ENCODE data around the gene TCP11L1. TPM values are rescaled to one million over a fixed set of nuclear protein-coding genes. Genes with fewer than 3 reads are reported as not detected.

TCP11L1 gene
- total and polyA plus RNA-seq, 9 of the 15 experiments (the other 6 are each of a cell fraction or from before 2014, with no cell fraction given): 1.6 to 15.3 (median 5.4) TPM

DNA sequence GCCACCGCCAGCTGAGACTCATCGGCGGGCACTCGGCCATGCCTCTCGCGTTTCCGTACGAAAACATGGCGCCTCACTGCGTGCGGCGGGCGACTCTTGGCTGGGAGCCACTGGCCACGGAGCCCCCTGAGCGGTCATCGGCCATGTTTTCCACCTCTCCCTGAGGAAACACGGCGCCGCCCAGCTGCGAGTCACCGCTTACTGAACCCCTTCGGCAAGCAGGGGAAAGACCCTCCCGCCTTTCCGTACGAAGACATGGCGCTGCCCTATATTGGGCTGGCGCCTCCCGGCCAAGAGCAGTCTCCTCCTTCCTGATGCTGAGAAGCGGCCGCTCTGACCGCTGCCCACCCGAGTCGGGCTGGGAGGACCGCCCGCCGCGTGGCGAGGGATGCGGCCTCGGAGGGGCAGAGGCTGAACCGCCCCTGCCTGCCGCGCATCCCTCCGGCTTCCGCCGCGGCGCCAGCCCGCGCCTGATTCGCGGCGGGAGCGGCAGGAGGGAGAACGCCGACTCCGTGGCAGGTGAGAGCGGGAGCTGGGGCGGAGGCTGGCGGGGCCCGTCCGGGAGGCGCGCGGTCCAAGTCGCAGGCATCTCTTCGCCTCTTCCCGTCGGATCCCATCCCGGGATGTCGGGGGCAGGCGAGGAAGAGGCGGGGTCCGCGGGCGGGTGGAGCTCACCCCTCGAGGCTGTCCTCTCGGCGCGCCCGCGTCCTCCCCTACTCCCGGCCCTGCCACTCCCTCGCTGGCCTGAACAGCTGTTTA lies at the start of gene TCP11L1 (continued):
- TF ChIP-seq, protein P1, sequence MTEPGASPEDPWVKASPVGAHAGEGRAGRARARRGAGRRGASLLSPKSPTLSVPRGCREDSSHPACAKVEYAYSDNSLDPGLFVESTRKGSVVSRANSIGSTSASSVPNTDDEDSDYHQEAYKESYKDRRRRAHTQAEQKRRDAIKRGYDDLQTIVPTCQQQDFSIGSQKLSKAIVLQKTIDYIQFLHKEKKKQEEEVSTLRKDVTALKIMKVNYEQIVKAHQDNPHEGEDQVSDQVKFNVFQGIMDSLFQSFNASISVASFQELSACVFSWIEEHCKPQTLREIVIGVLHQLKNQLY (CRISPR knock-in tag; conservative IDR thresholded peaks at IDR 0.05): no peak
- TF ChIP-seq CBX8 (IDR thresholded peaks at IDR 0.05; ENCODE audit: borderline replicate concordance, extremely low read depth, low read depth, low read length, poor library complexity, severe bottlenecking) (no peak), ZNF197 (CRISPR knock-in tag; IDR thresholded peaks at IDR 0.05; ENCODE audit: low read depth) (peak; percentile 68; the same call in 1 of the 2 replicates), ZNF143 (CRISPR knock-in tag; IDR thresholded peaks at IDR 0.05) (no peak), ZNF316 (IDR thresholded peaks at IDR 0.05) (no peak), ZNF444 (CRISPR knock-in tag; IDR thresholded peaks at IDR 0.05) (no peak), GABPB1 (CRISPR knock-in tag; IDR thresholded peaks at IDR 0.05) (peak; percentile 79), RBM25 (IDR thresholded peaks at IDR 0.05; ENCODE audit: low read depth, low read length, severe bottlenecking) (no peak), YY1 (IDR thresholded peaks at IDR 0.05; ENCODE audit: borderline replicate concordance in 1 of 3, control insufficient read depth in 1 of 3, extremely low read depth in 1 of 3, insufficient read depth in 3 of 3, insufficient read length in 1 of 3, insufficient replicate concordance in 2 of 3, low read depth in 1 of 3, low read length in 2 of 3) (peak; percentile 96 to 98 (median 97))
- TF ChIP-seq, protein P2, sequence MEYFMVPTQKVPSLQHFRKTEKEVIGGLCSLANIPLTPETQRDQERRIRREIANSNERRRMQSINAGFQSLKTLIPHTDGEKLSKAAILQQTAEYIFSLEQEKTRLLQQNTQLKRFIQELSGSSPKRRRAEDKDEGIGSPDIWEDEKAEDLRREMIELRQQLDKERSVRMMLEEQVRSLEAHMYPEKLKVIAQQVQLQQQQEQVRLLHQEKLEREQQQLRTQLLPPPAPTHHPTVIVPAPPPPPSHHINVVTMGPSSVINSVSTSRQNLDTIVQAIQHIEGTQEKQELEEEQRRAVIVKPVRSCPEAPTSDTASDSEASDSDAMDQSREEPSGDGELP (CRISPR knock-in tag; IDR thresholded peaks at IDR 0.05; ENCODE audit: borderline replicate concordance): peak; percentile 99
- TF ChIP-seq, protein P3, sequence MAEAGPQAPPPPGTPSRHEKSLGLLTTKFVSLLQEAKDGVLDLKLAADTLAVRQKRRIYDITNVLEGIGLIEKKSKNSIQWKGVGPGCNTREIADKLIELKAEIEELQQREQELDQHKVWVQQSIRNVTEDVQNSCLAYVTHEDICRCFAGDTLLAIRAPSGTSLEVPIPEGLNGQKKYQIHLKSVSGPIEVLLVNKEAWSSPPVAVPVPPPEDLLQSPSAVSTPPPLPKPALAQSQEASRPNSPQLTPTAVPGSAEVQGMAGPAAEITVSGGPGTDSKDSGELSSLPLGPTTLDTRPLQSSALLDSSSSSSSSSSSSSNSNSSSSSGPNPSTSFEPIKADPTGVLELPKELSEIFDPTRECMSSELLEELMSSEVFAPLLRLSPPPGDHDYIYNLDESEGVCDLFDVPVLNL (CRISPR knock-in tag; IDR thresholded peaks at IDR 0.05; ENCODE audit: low read depth): 0 out of 2 replicates have a peak, but pooled peaks have one; percentile 37
- TF ChIP-seq, protein P4, sequence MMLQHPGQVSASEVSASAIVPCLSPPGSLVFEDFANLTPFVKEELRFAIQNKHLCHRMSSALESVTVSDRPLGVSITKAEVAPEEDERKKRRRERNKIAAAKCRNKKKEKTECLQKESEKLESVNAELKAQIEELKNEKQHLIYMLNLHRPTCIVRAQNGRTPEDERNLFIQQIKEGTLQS (IDR thresholded peaks at IDR 0.05): no peak
- TF ChIP-seq, protein P4 (CRISPR knock-in tag; conservative IDR thresholded peaks at IDR 0.05): 0 out of 2 replicates have a peak, but pooled peaks have one; percentile 46
- TF ChIP-seq, protein P5, sequence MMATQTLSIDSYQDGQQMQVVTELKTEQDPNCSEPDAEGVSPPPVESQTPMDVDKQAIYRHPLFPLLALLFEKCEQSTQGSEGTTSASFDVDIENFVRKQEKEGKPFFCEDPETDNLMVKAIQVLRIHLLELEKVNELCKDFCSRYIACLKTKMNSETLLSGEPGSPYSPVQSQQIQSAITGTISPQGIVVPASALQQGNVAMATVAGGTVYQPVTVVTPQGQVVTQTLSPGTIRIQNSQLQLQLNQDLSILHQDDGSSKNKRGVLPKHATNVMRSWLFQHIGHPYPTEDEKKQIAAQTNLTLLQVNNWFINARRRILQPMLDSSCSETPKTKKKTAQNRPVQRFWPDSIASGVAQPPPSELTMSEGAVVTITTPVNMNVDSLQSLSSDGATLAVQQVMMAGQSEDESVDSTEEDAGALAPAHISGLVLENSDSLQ (IDR thresholded peaks at IDR 0.05): no peak
- TF ChIP-seq, protein P6, sequence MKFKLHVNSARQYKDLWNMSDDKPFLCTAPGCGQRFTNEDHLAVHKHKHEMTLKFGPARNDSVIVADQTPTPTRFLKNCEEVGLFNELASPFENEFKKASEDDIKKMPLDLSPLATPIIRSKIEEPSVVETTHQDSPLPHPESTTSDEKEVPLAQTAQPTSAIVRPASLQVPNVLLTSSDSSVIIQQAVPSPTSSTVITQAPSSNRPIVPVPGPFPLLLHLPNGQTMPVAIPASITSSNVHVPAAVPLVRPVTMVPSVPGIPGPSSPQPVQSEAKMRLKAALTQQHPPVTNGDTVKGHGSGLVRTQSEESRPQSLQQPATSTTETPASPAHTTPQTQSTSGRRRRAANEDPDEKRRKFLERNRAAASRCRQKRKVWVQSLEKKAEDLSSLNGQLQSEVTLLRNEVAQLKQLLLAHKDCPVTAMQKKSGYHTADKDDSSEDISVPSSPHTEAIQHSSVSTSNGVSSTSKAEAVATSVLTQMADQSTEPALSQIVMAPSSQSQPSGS (CRISPR knock-in tag; IDR thresholded peaks at IDR 0.05): no peak
- TF ChIP-seq, protein P7, sequence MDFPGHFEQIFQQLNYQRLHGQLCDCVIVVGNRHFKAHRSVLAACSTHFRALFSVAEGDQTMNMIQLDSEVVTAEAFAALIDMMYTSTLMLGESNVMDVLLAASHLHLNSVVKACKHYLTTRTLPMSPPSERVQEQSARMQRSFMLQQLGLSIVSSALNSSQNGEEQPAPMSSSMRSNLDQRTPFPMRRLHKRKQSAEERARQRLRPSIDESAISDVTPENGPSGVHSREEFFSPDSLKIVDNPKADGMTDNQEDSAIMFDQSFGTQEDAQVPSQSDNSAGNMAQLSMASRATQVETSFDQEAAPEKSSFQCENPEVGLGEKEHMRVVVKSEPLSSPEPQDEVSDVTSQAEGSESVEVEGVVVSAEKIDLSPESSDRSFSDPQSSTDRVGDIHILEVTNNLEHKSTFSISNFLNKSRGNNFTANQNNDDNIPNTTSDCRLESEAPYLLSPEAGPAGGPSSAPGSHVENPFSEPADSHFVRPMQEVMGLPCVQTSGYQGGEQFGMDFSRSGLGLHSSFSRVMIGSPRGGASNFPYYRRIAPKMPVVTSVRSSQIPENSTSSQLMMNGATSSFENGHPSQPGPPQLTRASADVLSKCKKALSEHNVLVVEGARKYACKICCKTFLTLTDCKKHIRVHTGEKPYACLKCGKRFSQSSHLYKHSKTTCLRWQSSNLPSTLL (IDR thresholded peaks at IDR 0.05): no peak
